DMS53 treated with DMSO at 0.1 percent for 48 hours (cell line): Measurements from ENCODE around the gene RGCC.
"Not testable (repeated sequence)": the region's sequence is repeated elsewhere in the genome, so short reads cannot be mapped to it uniquely, and the experiment has no call there.

Experiments used
- DNase-seq: peaks from one replicate; lab custom pipeline; 2025; ENCODE audit not compliant: unreplicated experiment; lab: John Stamatoyannopoulos, UW

The RGCC gene

GRCh38 chr13:41488124-41488523 lies 30.8 kb downstream of the RGCC start:
- no peak for DNase-seq

- DNase-seq = no peak
Observed at GRCh38 chr13:41490371-41491015, 33.1 kb downstream of the RGCC start.

GRCh38 chr13:41491436-41491835 lies 34.1 kb downstream of the RGCC start:
- no peak for DNase-seq

GRCh38 chr13:41492432-41493260 lies 35.3 kb downstream of the RGCC start:
- DNase-seq = no peak

- no peak for DNase-seq
Observed at GRCh38 chr13:41494202-41494601, 36.9 kb downstream of the RGCC start.

- DNase-seq = no peak
Observed at GRCh38 chr13:41495044-41495443, 37.7 kb downstream of the RGCC start.

GRCh38 chr13:41496420-41497234 lies 39.3 kb downstream of the RGCC start:
- DNase-seq = no peak

- DNase-seq = no peak
Observed at GRCh38 chr13:41497436-41497835, 40.1 kb downstream of the RGCC start.

GRCh38 chr13:41499452-41499851 lies 42.1 kb downstream of the RGCC start:
- DNase-seq = no peak

- DNase-seq = no peak
Observed at GRCh38 chr13:41500511-41500910, 43.2 kb downstream of the RGCC start.

- DNase-seq = no peak
Observed at GRCh38 chr13:41501281-41501680, 43.9 kb downstream of the RGCC start.

- no peak for DNase-seq
Observed at GRCh38 chr13:41502031-41502430, 44.7 kb downstream of the RGCC start.

GRCh38 chr13:41502673-41503072 lies 45.3 kb downstream of the RGCC start:
- no peak for DNase-seq

GRCh38 chr13:41503356-41503755 lies 46.0 kb downstream of the RGCC start:
- no peak for DNase-seq

GRCh38 chr13:41504657-41505056 lies 47.3 kb downstream of the RGCC start:
- DNase-seq = not testable (repeated sequence)

GRCh38 chr13:41505209-41505835 lies 48.0 kb downstream of the RGCC start:
- DNase-seq = no peak

- DNase-seq = no peak
Observed at GRCh38 chr13:41506312-41506711, 49.0 kb downstream of the RGCC start.

- DNase-seq = no peak
Observed at GRCh38 chr13:41509971-41510370, 52.6 kb downstream of the RGCC start.

GRCh38 chr13:41511827-41512226 lies 54.5 kb downstream of the RGCC start:
- DNase-seq = no peak

GRCh38 chr13:41512441-41512840 lies 55.1 kb downstream of the RGCC start:
- no peak for DNase-seq

- no peak for DNase-seq
Observed at GRCh38 chr13:41513600-41513999, 56.2 kb downstream of the RGCC start.
